OCI-LY1 (cell line): ENCODE results near the gene MBOAT1.

Source experiments
- CTCF ChIP-seq: fragments of 200-600 bp; sonication (generic), shearing (Covaris generic); IDR thresholded peaks from 2 replicates; pipeline ENCODE4 v1.5.1; 2017; ENCODE audit warnings: mild to moderate bottlenecking, antibody characterized with exemption, low read length, moderate library complexity, mixed read lengths
- EZH2 ChIP-seq: fragments of 200-600 bp; sonication (generic), shearing (Covaris generic); IDR thresholded peaks from 2 replicates; pipeline ENCODE4 v1.8.0; 2017; ENCODE audit warnings: borderline replicate concordance, mixed run types, mild to moderate bottlenecking, antibody characterized with exemption, low read length, moderate library complexity, mixed read lengths

GRCh38 chr6:20116792-20117191 lies 95.5 kb downstream of the MBOAT1 start:
- no peak for TF ChIP-seq CTCF
- no peak for TF ChIP-seq EZH2
